ENCODE measurements around the gene OSCP1.

Gene OSCP1

DNA sequence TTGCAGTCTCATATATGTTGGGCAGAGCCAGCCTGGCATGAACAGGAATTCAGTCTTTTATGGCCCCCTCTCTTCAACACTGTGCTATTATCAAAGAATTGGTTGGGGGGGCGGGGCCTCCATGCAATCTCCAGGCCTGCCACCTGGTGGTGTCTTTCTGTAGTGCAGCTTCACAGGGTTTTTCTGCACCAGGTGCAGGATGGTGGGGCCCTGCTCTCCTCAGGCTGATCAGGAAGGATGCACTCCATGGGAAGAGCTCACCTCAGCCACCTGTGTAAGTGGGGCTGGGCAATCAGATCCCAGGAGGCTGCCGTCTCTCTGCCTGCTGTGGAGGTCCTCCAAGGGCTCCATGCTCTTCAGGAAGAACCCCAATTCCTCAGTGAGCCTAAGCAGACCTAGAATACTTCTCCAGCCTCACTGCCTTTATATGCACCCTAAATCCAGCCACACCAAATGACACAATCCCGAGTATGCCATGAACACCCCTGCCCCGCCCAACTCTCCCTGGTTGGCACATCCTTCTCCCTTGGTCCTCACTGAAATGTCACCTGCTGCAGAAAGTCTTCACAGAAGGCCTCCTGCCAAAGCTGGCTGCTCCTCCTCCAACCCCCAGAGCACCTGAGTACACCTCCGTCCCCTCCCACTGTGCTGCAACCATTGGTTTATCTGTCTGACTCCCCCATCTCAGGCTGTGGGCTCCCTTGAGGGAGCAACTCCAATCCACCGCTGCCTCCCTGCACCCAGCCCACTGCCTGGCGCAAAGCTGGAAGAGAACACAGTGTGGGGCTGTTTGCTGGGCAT is 81.0 kb downstream of the OSCP1 start:
- Histone ChIP-seq H3K27me3 (ENCODE audit: insufficient read depth, poor library complexity, severe bottlenecking) (no peaks in the 10 kb centered on the region), H3K4me3 (replicated peaks; ENCODE audit: insufficient read depth, low read length) (no peak overlapping the region), H3K27ac (replicated peaks) (no peak overlapping the region)
- TF ChIP-seq, protein P1, sequence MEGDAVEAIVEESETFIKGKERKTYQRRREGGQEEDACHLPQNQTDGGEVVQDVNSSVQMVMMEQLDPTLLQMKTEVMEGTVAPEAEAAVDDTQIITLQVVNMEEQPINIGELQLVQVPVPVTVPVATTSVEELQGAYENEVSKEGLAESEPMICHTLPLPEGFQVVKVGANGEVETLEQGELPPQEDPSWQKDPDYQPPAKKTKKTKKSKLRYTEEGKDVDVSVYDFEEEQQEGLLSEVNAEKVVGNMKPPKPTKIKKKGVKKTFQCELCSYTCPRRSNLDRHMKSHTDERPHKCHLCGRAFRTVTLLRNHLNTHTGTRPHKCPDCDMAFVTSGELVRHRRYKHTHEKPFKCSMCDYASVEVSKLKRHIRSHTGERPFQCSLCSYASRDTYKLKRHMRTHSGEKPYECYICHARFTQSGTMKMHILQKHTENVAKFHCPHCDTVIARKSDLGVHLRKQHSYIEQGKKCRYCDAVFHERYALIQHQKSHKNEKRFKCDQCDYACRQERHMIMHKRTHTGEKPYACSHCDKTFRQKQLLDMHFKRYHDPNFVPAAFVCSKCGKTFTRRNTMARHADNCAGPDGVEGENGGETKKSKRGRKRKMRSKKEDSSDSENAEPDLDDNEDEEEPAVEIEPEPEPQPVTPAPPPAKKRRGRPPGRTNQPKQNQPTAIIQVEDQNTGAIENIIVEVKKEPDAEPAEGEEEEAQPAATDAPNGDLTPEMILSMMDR (IDR thresholded peaks at IDR 0.05; ENCODE audit: insufficient read depth, low read length), result peak; percentile 82
- no peak for TF ChIP-seq SPI1 (IDR thresholded peaks at IDR 0.05; ENCODE audit: borderline replicate concordance, low read depth)
- DNase-seq (ENCODE audit: low read depth in 1 of 2, low spot score in 1 of 2), result peak in 1 of 2 experiments; percentile 74
